Omental fat pad (tissue), 4 donors: ENCODE data around the gene CCDC30. TPM values are rescaled to one million over a fixed set of nuclear protein-coding genes. Genes with fewer than 3 reads are reported as not detected.
"Not testable (repeated sequence)": the region's sequence is repeated elsewhere in the genome, so short reads cannot be mapped to it uniquely, and the experiment has no call there.

Experiments
- ATAC-seq: fragments of 150-250 bp; one replicate; pipeline ENCODE4 v1.9.1; 2016; ENCODE audit warnings: mild to moderate bottlenecking, moderate library complexity; ENCODE audit not compliant: low FRiP score
- DNase-seq: peaks from one replicate; pipeline ENCODE4 v3.0.0-alpha.2; 2019; ENCODE audit warnings: low spot score
- total RNA-seq, 4 donors: library from RNA; depleted of rRNA; stranded (reverse); fragments of >200 nt; gene quantifications; one replicate each; pipeline ENCODE4 v1.1.0, GENCODE V29; 2016
- TF ChIP-seq, protein P1 (sequence below), 3 donors: fragments of 450-650 bp; IDR thresholded peaks; one replicate each; pipeline ENCODE4 v1.5.1; 2016 to 2017; ENCODE audit warnings: antibody characterized with exemption in 3 of 3, mild to moderate bottlenecking in 3 of 3, moderate library complexity in 2 of 3

CCDC30 gene
- total RNA-seq, 4 donors from 2014 or later, result 1.9 to 3.5 (median 2.6) TPM

DNA sequence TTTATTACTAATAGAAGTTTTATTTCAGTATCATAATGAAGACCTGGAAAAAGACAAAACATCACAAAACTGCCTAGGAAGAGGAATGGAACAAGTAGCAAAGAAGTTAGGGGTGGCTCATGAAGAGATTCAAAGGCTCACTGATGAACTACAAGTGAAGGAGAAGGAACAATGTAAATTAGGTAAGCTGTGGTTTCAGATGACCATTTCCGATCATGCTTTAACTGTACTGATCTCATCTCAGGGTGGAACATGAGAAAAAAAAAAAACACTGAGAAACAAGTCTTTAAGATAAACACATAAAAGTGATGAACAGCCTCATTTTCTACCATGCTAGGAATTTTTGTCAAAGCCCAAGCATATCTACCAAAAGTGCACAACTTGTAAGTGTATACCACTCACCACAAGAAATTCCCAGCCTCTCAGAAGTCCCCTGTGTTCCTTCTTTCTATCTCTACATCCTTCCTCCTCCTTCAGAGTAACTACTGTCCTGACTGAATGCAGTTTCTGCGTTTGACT lies 19.6 kb downstream of the CCDC30 start:
- TF ChIP-seq, protein P1, sequence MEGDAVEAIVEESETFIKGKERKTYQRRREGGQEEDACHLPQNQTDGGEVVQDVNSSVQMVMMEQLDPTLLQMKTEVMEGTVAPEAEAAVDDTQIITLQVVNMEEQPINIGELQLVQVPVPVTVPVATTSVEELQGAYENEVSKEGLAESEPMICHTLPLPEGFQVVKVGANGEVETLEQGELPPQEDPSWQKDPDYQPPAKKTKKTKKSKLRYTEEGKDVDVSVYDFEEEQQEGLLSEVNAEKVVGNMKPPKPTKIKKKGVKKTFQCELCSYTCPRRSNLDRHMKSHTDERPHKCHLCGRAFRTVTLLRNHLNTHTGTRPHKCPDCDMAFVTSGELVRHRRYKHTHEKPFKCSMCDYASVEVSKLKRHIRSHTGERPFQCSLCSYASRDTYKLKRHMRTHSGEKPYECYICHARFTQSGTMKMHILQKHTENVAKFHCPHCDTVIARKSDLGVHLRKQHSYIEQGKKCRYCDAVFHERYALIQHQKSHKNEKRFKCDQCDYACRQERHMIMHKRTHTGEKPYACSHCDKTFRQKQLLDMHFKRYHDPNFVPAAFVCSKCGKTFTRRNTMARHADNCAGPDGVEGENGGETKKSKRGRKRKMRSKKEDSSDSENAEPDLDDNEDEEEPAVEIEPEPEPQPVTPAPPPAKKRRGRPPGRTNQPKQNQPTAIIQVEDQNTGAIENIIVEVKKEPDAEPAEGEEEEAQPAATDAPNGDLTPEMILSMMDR (IDR thresholded peaks at IDR 0.05), result no peak
- ATAC-seq (no peak), DNase-seq (no peak)

DNA sequence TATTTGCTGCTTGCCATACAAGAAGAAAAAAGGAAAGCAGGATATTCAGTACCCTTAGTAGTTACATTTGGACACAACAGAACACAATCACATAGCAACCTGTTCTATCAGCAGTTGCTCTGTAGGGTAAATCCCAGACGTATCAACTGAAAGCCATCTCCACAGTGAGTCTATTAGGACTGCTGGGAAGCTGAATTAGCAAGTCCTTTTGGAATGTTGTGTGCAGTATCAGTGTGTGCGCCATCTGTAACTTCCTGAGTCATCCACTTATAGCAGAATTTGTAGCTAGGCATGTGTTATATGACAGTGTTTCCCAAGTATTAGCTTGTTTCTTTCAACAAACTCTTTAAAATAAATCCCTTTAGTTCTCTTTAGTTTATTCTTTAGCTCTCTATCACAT lies 21.3 kb downstream of the CCDC30 start:
- TF ChIP-seq, protein P1 (IDR thresholded peaks at IDR 0.05), result no peak
- ATAC-seq, result no peak

GRCh38 chr1:42490237-42490636 lies 27.2 kb downstream of the CCDC30 start:
- ATAC-seq, result no peak

More for the DNA sequence above, 21.3 kb downstream of the CCDC30 start:
- DNase-seq, result no peak

DNA sequence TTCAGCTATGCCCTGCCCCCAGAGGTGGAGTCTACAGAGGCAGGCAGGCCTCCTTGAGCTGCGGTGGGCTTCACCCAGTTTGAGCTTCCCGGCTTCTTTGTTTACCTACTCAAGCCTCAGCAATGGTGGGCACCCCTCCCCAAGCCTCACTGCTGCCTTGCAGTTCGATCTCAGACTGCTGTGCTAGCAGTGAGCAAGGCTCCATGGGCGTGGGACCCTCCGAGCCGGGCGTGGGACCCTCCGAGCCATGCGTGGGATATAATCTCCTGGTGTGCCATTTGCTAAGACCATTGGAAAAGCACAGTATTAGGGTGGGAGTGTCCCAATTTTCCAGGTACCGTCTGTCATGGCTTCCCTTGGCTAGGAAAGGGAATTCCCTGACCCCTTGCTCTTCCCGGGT lies 38.9 kb downstream of the CCDC30 start:
- not testable (repeated sequence) for ATAC-seq, DNase-seq

More at GRCh38 chr1:42490237-42490636, 27.2 kb downstream of the CCDC30 start:
- TF ChIP-seq, protein P1 (IDR thresholded peaks at IDR 0.05), result no peak
- DNase-seq, result no peak

GRCh38 chr1:42504535-42505128 lies 41.5 kb downstream of the CCDC30 start:
- TF ChIP-seq, protein P1 (IDR thresholded peaks at IDR 0.05), result no peak
- no peak for ATAC-seq
- no peak for DNase-seq

DNA sequence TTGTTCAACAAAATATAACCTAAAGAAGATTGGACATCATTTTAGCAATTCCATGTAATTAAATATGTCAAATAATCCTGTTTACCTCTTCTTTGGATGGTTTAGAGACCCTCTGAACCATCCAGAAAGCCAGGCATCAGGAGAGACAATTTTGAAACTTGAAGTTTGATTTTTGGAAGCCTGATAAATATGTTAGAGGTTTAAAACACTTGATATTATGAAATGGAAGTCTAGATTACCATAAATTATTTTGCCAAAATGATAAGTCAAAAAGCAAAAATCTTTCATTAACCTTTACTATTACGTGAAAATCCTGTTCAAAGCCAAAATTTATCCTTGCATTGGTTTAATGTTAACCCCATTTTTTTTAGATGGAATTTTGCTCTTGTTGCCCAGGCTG lies 43.5 kb downstream of the CCDC30 start:
- TF ChIP-seq, protein P1 (IDR thresholded peaks at IDR 0.05), result no peak
- ATAC-seq, result no peak
- DNase-seq, result no peak

DNA sequence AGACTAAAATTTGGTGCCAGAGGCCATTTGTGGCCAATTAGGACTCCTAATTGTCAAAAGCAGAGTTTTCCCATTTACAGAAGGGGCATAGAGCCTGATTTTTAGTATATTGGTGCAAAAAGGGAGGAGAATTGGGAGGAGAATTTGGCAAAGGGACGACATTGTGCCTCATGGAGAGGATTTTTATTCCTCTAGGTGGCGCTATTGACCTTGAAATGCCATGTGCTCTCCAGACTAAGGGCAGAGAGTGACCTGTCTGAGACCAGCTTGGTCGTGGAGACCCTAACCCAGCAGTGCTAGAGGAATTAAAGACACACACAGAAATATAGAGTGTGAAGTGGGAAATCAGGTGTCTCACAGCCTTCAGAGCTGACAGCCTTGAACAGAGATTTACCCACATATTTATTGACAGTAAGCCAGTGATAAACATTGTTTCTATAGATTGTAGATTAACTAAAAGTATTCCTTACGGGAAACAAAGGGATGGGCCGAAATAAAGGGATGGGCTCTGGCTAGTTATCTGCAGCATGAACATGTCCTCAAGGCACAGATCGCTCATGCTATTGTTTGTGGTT lies 48.6 kb downstream of the CCDC30 start:
- not testable (repeated sequence) for DNase-seq, ATAC-seq

- ATAC-seq (no peak), DNase-seq (no peak)
- TF ChIP-seq, protein P1 (IDR thresholded peaks at IDR 0.05), result no peak
Observed at GRCh38 chr1:42518908-42519307, 55.8 kb downstream of the CCDC30 start.
